ENCODE measurements around the gene INTS3.

Gene INTS3

GRCh38 chr1:153790313-153790965, 62.6 kb downstream of the INTS3 start:
- Histone ChIP-seq H3K9ac (ENCODE audit: low read depth, low read length) (no peak overlapping the region), H3K9me3 (ENCODE audit: control insufficient read depth, insufficient read depth, low read length) (no peaks in the 10 kb centered on the region), H3K36me3 (ENCODE audit: control insufficient read depth, insufficient read depth, low read length) (no peaks in the 10 kb centered on the region), H3K4me3 (ENCODE audit: low read depth, low read length) (no peak overlapping the region), H3K27me3 (ENCODE audit: control insufficient read depth, insufficient read depth, low read length) (no peaks in the 10 kb centered on the region), H3K4me1 (ENCODE audit: control insufficient read depth, insufficient read depth, low read length) (peaks cover 7% of the 10 kb centered on the region)

GRCh38 chr1:153790966-153791647, 63.3 kb downstream of the INTS3 start:
- Histone ChIP-seq H3K27me3 (ENCODE audit: control insufficient read depth, insufficient read depth, low read length) (no peaks in the 10 kb centered on the region), H3K9ac (ENCODE audit: low read depth, low read length) (no peak overlapping the region), H3K4me3 (ENCODE audit: low read depth, low read length) (no peak overlapping the region), H3K4me1 (ENCODE audit: control insufficient read depth, insufficient read depth, low read length) (peaks cover 7% of the 10 kb centered on the region), H3K36me3 (ENCODE audit: control insufficient read depth, insufficient read depth, low read length) (no peaks in the 10 kb centered on the region), H3K9me3 (ENCODE audit: control insufficient read depth, insufficient read depth, low read length) (no peaks in the 10 kb centered on the region)

- H3K9me3 ChIP-seq (ENCODE audit: control insufficient read depth, insufficient read depth, low read length) = no peaks in the 10 kb centered on the region
- H3K36me3 ChIP-seq (ENCODE audit: control insufficient read depth, insufficient read depth, low read length) = no peaks in the 10 kb centered on the region
- no peak overlapping the region for H3K9ac ChIP-seq (ENCODE audit: low read depth, low read length)
- H3K4me3 ChIP-seq (ENCODE audit: low read depth, low read length) = no peak overlapping the region
- no peaks in the 10 kb centered on the region for H3K27me3 ChIP-seq (ENCODE audit: control insufficient read depth, insufficient read depth, low read length)
- peaks cover 7% of the 10 kb centered on the region for H3K4me1 ChIP-seq (ENCODE audit: control insufficient read depth, insufficient read depth, low read length)
Measured at GRCh38 chr1:153791648-153792253, 63.9 kb downstream of the INTS3 start.

GRCh38 chr1:153792631-153793041, 64.8 kb downstream of the INTS3 start:
- no peaks in the 10 kb centered on the region for H3K27me3 ChIP-seq (ENCODE audit: control insufficient read depth, insufficient read depth, low read length)
- peaks cover 7% of the 10 kb centered on the region for H3K4me1 ChIP-seq (ENCODE audit: control insufficient read depth, insufficient read depth, low read length)
- no peak overlapping the region for H3K9ac ChIP-seq (ENCODE audit: low read depth, low read length)

GRCh38 chr1:153793261-153793972, 65.6 kb downstream of the INTS3 start:
- Histone ChIP-seq H3K9ac (ENCODE audit: low read depth, low read length) (no peak overlapping the region), H3K27me3 (ENCODE audit: control insufficient read depth, insufficient read depth, low read length) (no peaks in the 10 kb centered on the region), H3K9me3 (ENCODE audit: control insufficient read depth, insufficient read depth, low read length) (no peaks in the 10 kb centered on the region), H3K36me3 (ENCODE audit: control insufficient read depth, insufficient read depth, low read length) (no peaks in the 10 kb centered on the region), H3K4me3 (ENCODE audit: low read depth, low read length) (no peak overlapping the region), H3K4me1 (ENCODE audit: control insufficient read depth, insufficient read depth, low read length) (peaks cover 7% of the 10 kb centered on the region)

More at GRCh38 chr1:153792631-153793041, 64.8 kb downstream of the INTS3 start:
- no peaks in the 10 kb centered on the region for H3K9me3 ChIP-seq (ENCODE audit: control insufficient read depth, insufficient read depth, low read length)
- no peak overlapping the region for H3K4me3 ChIP-seq (ENCODE audit: low read depth, low read length)
- H3K36me3 ChIP-seq (ENCODE audit: control insufficient read depth, insufficient read depth, low read length) = no peaks in the 10 kb centered on the region

GRCh38 chr1:153793973-153794615, 66.2 kb downstream of the INTS3 start:
- no peaks in the 10 kb centered on the region for H3K36me3 ChIP-seq (ENCODE audit: control insufficient read depth, insufficient read depth, low read length)
- H3K4me1 ChIP-seq (ENCODE audit: control insufficient read depth, insufficient read depth, low read length) = peaks cover 7% of the 10 kb centered on the region
- H3K4me3 ChIP-seq (ENCODE audit: low read depth, low read length) = no peak overlapping the region
- H3K9me3 ChIP-seq (ENCODE audit: control insufficient read depth, insufficient read depth, low read length) = no peaks in the 10 kb centered on the region
- H3K9ac ChIP-seq (ENCODE audit: low read depth, low read length) = peak overlapping the region; percentile 37
- H3K27me3 ChIP-seq (ENCODE audit: control insufficient read depth, insufficient read depth, low read length) = no peaks in the 10 kb centered on the region

GRCh38 chr1:153794624-153795329, 66.9 kb downstream of the INTS3 start:
- H3K36me3 ChIP-seq (ENCODE audit: control insufficient read depth, insufficient read depth, low read length) = no peaks in the 10 kb centered on the region
- no peaks in the 10 kb centered on the region for H3K9me3 ChIP-seq (ENCODE audit: control insufficient read depth, insufficient read depth, low read length)
- peak overlapping the region; percentile 37 for H3K9ac ChIP-seq (ENCODE audit: low read depth, low read length)
- H3K4me3 ChIP-seq (ENCODE audit: low read depth, low read length) = no peak overlapping the region
- peaks cover 7% of the 10 kb centered on the region for H3K4me1 ChIP-seq (ENCODE audit: control insufficient read depth, insufficient read depth, low read length)
- H3K27me3 ChIP-seq (ENCODE audit: control insufficient read depth, insufficient read depth, low read length) = no peaks in the 10 kb centered on the region

GRCh38 chr1:153795330-153795837, 67.5 kb downstream of the INTS3 start:
- H3K9me3 ChIP-seq (ENCODE audit: control insufficient read depth, insufficient read depth, low read length) = no peaks in the 10 kb centered on the region
- no peak overlapping the region for H3K4me3 ChIP-seq (ENCODE audit: low read depth, low read length)
- H3K36me3 ChIP-seq (ENCODE audit: control insufficient read depth, insufficient read depth, low read length) = no peaks in the 10 kb centered on the region
- H3K4me1 ChIP-seq (ENCODE audit: control insufficient read depth, insufficient read depth, low read length) = peaks cover 7% of the 10 kb centered on the region
- no peak overlapping the region for H3K9ac ChIP-seq (ENCODE audit: low read depth, low read length)
- H3K27me3 ChIP-seq (ENCODE audit: control insufficient read depth, insufficient read depth, low read length) = no peaks in the 10 kb centered on the region

GRCh38 chr1:153795934-153796785, 68.3 kb downstream of the INTS3 start:
- Histone ChIP-seq H3K4me3 (ENCODE audit: low read depth, low read length) (no peak overlapping the region), H3K36me3 (ENCODE audit: control insufficient read depth, insufficient read depth, low read length) (no peaks in the 10 kb centered on the region), H3K9ac (ENCODE audit: low read depth, low read length) (no peak overlapping the region), H3K9me3 (ENCODE audit: control insufficient read depth, insufficient read depth, low read length) (no peaks in the 10 kb centered on the region), H3K4me1 (ENCODE audit: control insufficient read depth, insufficient read depth, low read length) (peaks cover 7% of the 10 kb centered on the region), H3K27me3 (ENCODE audit: control insufficient read depth, insufficient read depth, low read length) (no peaks in the 10 kb centered on the region)
